GM12864 (cell line): ENCODE data around the gene VSTM2B.
"Not testable (repeated sequence)": the region's sequence is repeated elsewhere in the genome, so short reads cannot be mapped to it uniquely, and the experiment has no call there.

Experiments used
- DNase-seq: peaks from one replicate; pipeline ENCODE4 v3.0.0-alpha.2; 2011; ENCODE audit warnings: low read depth
- H3K4me3 ChIP-seq: 2 replicates; pipeline ENCODE4 v1.5.1; 2011; ENCODE audit warnings: mild to moderate bottlenecking, low read depth, low read length, control low read depth
- CTCF ChIP-seq: IDR thresholded peaks from 2 replicates; pipeline ENCODE4 v1.5.1; 2011; ENCODE audit warnings: low read depth, mild to moderate bottlenecking, moderate library complexity, low read length, control low read depth, inconsistent platforms; ENCODE audit errors: missing control alignments

Gene VSTM2B

DNA sequence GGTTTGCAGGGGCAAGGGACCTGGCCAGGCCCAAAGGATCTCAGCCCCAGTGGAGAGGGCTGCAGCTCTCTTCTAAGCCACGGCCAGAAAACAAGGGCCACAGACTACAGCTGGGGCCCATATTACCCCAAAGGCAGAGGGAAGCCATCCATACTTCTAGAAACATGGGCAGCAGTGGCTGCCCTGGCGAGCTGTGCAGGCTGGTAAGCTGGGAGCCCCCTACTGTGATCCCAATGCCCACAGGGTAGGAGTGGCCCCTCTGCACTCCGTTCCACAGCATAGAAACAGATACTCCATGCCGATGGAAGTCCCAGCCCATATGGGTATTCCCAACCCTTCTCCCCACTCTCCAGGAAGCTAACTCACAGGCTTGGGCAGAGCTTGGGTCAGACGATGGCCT lies 25.1 kb downstream of the VSTM2B start:
- no peak overlapping the region for H3K4me3 ChIP-seq
- no peak for TF ChIP-seq CTCF
- DNase-seq: no peak

GRCh38 chr19:29551774-29552173 lies 26.0 kb downstream of the VSTM2B start:
- no peak for DNase-seq
- H3K4me3 ChIP-seq: no peak overlapping the region
- TF ChIP-seq CTCF: no peak

DNA sequence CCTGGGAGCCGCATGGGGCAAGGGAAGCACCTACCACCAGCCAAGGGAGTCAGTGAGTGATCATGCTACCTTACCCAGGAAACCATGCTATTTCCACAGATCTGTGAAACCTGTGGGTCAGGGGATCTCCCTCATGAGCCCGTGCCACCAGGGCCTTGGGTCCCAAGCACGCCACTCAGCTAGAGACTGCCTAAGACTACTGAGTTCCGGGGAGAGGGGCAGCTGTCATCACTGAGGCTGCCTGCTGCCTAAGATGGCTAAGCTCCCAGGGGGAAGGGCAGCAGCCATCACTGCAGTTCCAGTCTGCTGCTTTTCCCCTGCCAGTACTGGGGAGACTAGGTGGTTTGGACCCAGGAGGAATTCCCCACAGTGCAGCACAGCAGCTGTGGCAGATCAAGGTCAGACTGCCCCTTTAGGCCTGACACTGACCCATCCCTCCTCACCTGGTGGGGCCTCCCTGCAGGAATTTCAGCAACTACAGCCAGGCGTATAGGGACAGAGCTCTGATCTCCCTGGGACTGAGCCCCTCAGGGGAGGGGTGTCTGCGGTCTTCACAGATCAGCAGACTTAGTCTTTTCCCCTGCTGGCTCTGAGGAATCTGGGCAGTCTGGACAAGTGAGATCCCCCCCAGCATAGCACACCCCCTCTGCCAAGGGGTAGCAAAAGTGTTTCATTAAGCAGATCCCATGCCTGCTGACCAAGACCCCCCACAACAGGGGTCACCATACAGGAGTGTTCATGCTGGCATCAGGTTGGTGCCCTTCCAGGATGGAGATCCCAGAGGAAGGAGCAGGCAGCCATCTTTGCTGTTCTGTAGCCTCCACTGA lies 26.9 kb downstream of the VSTM2B start:
- no peak for TF ChIP-seq CTCF
- no peak overlapping the region for H3K4me3 ChIP-seq
- no peak for DNase-seq

DNA sequence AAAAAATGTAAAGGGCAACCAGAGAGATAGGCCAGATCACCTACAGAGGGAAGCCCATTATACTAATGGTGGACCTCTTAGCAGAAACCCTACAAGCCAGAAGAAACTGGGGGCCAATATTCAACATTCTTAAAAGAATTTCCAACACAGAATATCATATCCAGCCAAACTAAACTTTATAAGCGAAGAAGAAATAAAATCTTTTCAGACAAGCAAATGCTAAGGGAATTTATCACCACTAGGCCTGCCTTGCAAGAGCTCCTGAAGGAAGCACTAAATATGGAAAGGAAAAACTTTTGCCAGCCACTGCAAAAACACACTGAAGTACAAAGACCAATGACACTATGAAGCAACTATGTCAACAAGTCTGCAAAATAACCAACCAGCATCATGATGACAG lies 28.4 kb downstream of the VSTM2B start:
- H3K4me3 ChIP-seq: no peak overlapping the region
- TF ChIP-seq CTCF: no peak
- no peak for DNase-seq

GRCh38 chr19:29559110-29559509 lies 33.3 kb downstream of the VSTM2B start:
- H3K4me3 ChIP-seq, DNase-seq: not testable (repeated sequence)

DNA sequence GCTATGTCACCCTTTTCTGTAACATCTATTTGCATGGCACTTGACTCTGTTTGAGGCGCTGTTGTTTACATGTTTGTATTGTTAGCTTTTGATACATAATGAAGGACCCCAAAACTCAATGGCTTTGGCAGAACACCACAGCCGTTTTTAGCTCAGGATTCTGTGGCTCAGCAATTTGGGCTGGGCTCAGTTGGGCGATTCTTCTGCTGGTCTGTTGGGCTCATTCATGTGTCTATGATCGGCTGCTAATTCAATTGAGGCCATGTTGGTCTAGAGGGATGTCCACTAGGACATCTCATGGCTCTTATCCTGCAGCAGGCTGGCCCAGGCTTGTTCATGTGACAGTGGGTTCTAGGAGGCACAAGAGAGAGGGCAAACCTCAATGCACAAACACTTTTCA lies 33.9 kb downstream of the VSTM2B start:
- no peak overlapping the region for H3K4me3 ChIP-seq
- TF ChIP-seq CTCF: no peak
- DNase-seq: no peak

DNA sequence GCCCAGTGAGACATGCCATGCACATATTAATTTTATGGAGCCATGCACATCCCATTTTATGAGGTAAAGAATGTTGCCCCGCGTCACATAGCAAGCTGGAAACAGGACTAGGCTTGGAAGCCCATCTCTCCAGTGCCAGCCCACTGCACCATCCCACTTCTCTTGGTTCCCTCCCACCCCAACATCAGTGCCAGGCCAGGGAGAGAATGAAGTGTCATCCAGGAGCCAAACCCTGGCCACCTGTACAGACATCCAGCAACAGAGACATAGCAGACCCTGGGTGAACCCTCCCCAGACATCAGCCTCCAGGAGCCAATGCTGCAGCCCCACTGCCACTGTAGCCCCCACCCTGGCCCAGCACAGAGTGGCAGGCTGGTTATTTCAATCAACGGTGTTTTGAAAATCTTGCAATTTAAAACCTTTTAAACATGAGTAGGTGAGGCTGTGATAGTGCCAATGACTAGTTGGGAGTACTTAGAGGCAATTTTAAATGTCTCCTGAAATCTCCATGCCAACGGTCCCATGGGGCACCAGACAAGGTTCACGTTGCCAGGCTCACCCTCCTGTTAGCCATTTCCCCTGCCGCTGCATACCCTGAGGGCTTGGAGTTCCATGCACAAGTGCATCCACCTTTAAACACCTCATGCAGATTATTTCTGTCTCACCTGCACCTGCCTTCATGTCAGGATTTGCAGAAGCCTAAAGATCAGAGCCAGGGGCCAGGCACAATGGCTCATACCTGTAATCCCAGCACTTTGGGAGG lies 34.7 kb downstream of the VSTM2B start:
- H3K4me3 ChIP-seq: no peak overlapping the region
- TF ChIP-seq CTCF: no peak
- no peak for DNase-seq
